SK-N-SH (cell line): ENCODE data around the gene DGKH. TPM values are rescaled to one million over a fixed set of nuclear protein-coding genes. Genes with fewer than 3 reads are reported as not detected.

Experiments used
- CTCF ChIA-PET: fragments of 300-600, 350-600 bp; formaldehyde crosslinking; extraction: SDS; loops from one replicate; lab custom pipeline; 2021; lab: Yijun Ruan, JAX
- POLR2A ChIA-PET: fragments of 350-600 bp; sonication (Branson Sonifier 250); formaldehyde crosslinking; extraction: SDS; loops from one replicate; lab custom pipeline; 2020; ENCODE audit warnings: antibody characterized with exemption, inconsistent platforms; lab: Yijun Ruan, JAX
- DNase-seq: peaks from one replicate; pipeline ENCODE4 v3.0.0; 2012
- H2AFZ ChIP-seq: fragments of 200-600 bp; sonication (generic); 2 replicates; pipeline ENCODE4 v1.8.1; 2016; ENCODE audit warnings: antibody characterized with exemption, mild to moderate bottlenecking, low read depth
- H3F3A ChIP-seq: fragments of 200-600 bp; sonication (generic); replicated peaks from 2 replicates; pipeline ENCODE3; 2016; ENCODE audit warnings: antibody characterized with exemption, mild to moderate bottlenecking; ENCODE audit not compliant: insufficient read depth
- H3K27ac ChIP-seq, 2 experiments: fragments of 200-500 bp in 1 of 2; fragments of 200-600 bp in 1 of 2; sonication (Bioruptor generic) in 1 of 2; sonication (generic), shearing (Covaris generic) in 1 of 2; 2 replicates each; pipeline versions ENCODE4 v1.5.1 to v1.6.1; 2014 to 2016; ENCODE audit warnings: low read depth in 2 of 2, inconsistent platforms in 1 of 2, low read length in 1 of 2, mild to moderate bottlenecking in 1 of 2, mixed read lengths in 1 of 2
- H3K27me3 ChIP-seq: fragments of 200-600 bp; sonication (generic), shearing (Covaris generic); 2 replicates; pipeline ENCODE4 v1.6.1; 2016; ENCODE audit warnings: mixed run types; ENCODE audit not compliant: insufficient read depth
- H3K36me3 ChIP-seq, 2 experiments: fragments of 200-500 bp in 1 of 2; fragments of 200-600 bp in 1 of 2; sonication (Bioruptor generic) in 1 of 2; sonication (generic) in 1 of 2; replicated peaks in 1 of 2; 2 replicates each; pipeline versions ENCODE3 to v1.5.1; 2014 to 2016; ENCODE audit warnings: low read length in 1 of 2, mild to moderate bottlenecking in 1 of 2; ENCODE audit not compliant: insufficient read depth in 2 of 2, control insufficient read depth in 1 of 2
- H3K4me1 ChIP-seq, 2 experiments: fragments of 200-500 bp in 1 of 2; fragments of 200-600 bp in 1 of 2; sonication (Bioruptor generic) in 1 of 2; sonication (generic), shearing (Covaris generic) in 1 of 2; 2 replicates each; pipeline versions ENCODE4 v1.5.1 to v1.6.1; 2014 to 2016; ENCODE audit warnings: low read depth in 1 of 2, low read length in 1 of 2, mixed run types in 1 of 2; ENCODE audit not compliant: insufficient read depth in 2 of 2, control insufficient read depth in 1 of 2
- H3K4me2 ChIP-seq: fragments of 200-600 bp; sonication (generic), shearing (Covaris generic); 2 replicates; pipeline ENCODE4 v1.6.1; 2017; ENCODE audit warnings: mixed run types
- H3K4me3 ChIP-seq, 2 experiments: fragments of 200-500 bp in 1 of 2; fragments of 200-600 bp in 1 of 2; sonication (Bioruptor generic) in 1 of 2; sonication (generic), shearing (Covaris generic) in 1 of 2; 2 replicates each; pipeline versions ENCODE4 v1.5.1 to v1.8.1; 2014 to 2016; ENCODE audit warnings: low read depth in 2 of 2, inconsistent platforms in 1 of 2, low read length in 1 of 2, mild to moderate bottlenecking in 1 of 2, mixed read lengths in 1 of 2, moderate library complexity in 1 of 2
- H3K79me2 ChIP-seq: fragments of 200-600 bp; sonication (generic); 2 replicates; pipeline ENCODE4 v1.8.1; 2017; ENCODE audit warnings: mild to moderate bottlenecking; ENCODE audit not compliant: insufficient read depth
- H3K9ac ChIP-seq: fragments of 200-600 bp; sonication (generic); 2 replicates; pipeline ENCODE4 v1.6.1; 2017; ENCODE audit warnings: mixed run types
- H3K9me2 ChIP-seq: fragments of 200-600 bp; sonication (generic); 2 replicates; pipeline ENCODE4 v1.6.1; 2017; ENCODE audit warnings: mixed run types
- H3K9me3 ChIP-seq: fragments of 200-600 bp; sonication (generic); 2 replicates; pipeline ENCODE4 v1.6.1; 2017; ENCODE audit warnings: mixed run types, mild to moderate bottlenecking, moderate library complexity
- H4K20me1 ChIP-seq: fragments of 200-600 bp; sonication (generic); 2 replicates; pipeline ENCODE4 v1.6.1; 2017; ENCODE audit warnings: mild to moderate bottlenecking, mixed run types; ENCODE audit not compliant: insufficient read depth
- CHD2 ChIP-seq: fragments of 150-350 bp; IDR thresholded peaks from 2 replicates; pipeline ENCODE4 v1.6.1; 2018; ENCODE audit warnings: low read length; ENCODE audit not compliant: partially characterized antibody
- FOXM1 ChIP-seq: IDR thresholded peaks from 2 replicates; pipeline ENCODE4 v1.4.0; 2012; ENCODE audit warnings: low read depth, mild to moderate bottlenecking
- GABPA ChIP-seq: IDR thresholded peaks from 2 replicates; pipeline ENCODE4 v1.4.0; 2012; ENCODE audit warnings: low read depth, mild to moderate bottlenecking
- GATA2 ChIP-seq: sonication (generic); formaldehyde crosslinking; IDR thresholded peaks from 2 replicates; pipeline ENCODE4 v1.5.0; 2020; ENCODE audit warnings: mild to moderate bottlenecking, missing genetic modification reagents
- JUND ChIP-seq: IDR thresholded peaks from 2 replicates; pipeline ENCODE4 v1.4.0; 2012
- MXI1 ChIP-seq: IDR thresholded peaks from 2 replicates; pipeline ENCODE4 v1.6.1; 2012; ENCODE audit warnings: mild to moderate bottlenecking, low read depth, low read length, improper control_type of control experiment
- NRF1 ChIP-seq: IDR thresholded peaks from 2 replicates; pipeline ENCODE4 v1.6.1; 2012; ENCODE audit warnings: low read depth, mild to moderate bottlenecking, low read length
- POLR2AphosphoS5 ChIP-seq: IDR thresholded peaks from 2 replicates; pipeline ENCODE4 v1.6.1; 2012; ENCODE audit warnings: low read depth, low read length
- RAD21 ChIP-seq: IDR thresholded peaks from 2 replicates; pipeline ENCODE4 v1.6.1; 2012; ENCODE audit warnings: mild to moderate bottlenecking, low read length
- RCOR1 ChIP-seq: fragments of 150-350 bp; IDR thresholded peaks from 2 replicates; pipeline ENCODE4 v1.6.1; 2017; ENCODE audit warnings: antibody characterized with exemption, low read length
- RFX5 ChIP-seq: IDR thresholded peaks from 2 replicates; pipeline ENCODE4 v1.6.1; 2012; ENCODE audit warnings: mild to moderate bottlenecking, improper control_type of control experiment, low read length
- SIN3A ChIP-seq: IDR thresholded peaks from 2 replicates; pipeline ENCODE4 v1.6.1; 2012; ENCODE audit warnings: low read depth, mild to moderate bottlenecking, low read length, moderate library complexity, borderline replicate concordance
- SMC3 ChIP-seq: IDR thresholded peaks from 2 replicates; pipeline ENCODE4 v1.6.1; 2012; ENCODE audit warnings: low read depth, low read length, improper control_type of control experiment
- TAF1 ChIP-seq: IDR thresholded peaks from 2 replicates; pipeline ENCODE4 v1.6.1; 2012; ENCODE audit warnings: low read depth, mild to moderate bottlenecking, low read length, moderate library complexity, borderline replicate concordance
- TCF12 ChIP-seq: IDR thresholded peaks from 2 replicates; pipeline ENCODE4 v1.4.0; 2012
- USF2 ChIP-seq: fragments of 150-350 bp; IDR thresholded peaks from 2 replicates; pipeline ENCODE4 v1.6.1; 2017; ENCODE audit warnings: antibody characterized with exemption, low read length, low read depth, borderline replicate concordance
- YY1 ChIP-seq: IDR thresholded peaks from 2 replicates; pipeline ENCODE4 v1.4.0; 2012; ENCODE audit warnings: low read depth, mild to moderate bottlenecking
- WGBS: methylation state at CpG from one replicate; pipeline ENCODE4 v1.1.6; 2017; ENCODE audit warnings: low lambda C conversion rate; 5-methylcytosine and 5-hydroxymethylcytosine counted together
- polyA plus RNA-seq, 3 experiments: library from polyadenylated mRNA; depleted of rRNA; stranded (reverse); fragments of >200 nt; gene quantifications; 2 replicates each; pipeline ENCODE4 v1.2.3, GENCODE V29; 2012
- TF ChIP-seq, protein P1 (sequence below): IDR thresholded peaks from 2 replicates; pipeline ENCODE4 v1.4.0; 2012; ENCODE audit warnings: low read depth, borderline replicate concordance
- TF ChIP-seq, protein P2 (sequence below): IDR thresholded peaks from 2 replicates; pipeline ENCODE4; 2012
- TF ChIP-seq, protein P3 (sequence below): fragments of 150-350 bp; IDR thresholded peaks from 2 replicates; pipeline ENCODE4 v1.6.1; 2016; ENCODE audit warnings: mild to moderate bottlenecking, low read depth, low read length
- TF ChIP-seq, protein P4 (sequence below): fragments of 200-600 bp; sonication (generic); IDR thresholded peaks from 2 replicates; pipeline ENCODE4 v1.6.1; 2017; ENCODE audit warnings: antibody characterized with exemption, mild to moderate bottlenecking, moderate library complexity

DGKH gene
- polyA plus RNA-seq, 1 of the 3 experiments (the other 2 are of a cell fraction): 2.5 TPM

DNA sequence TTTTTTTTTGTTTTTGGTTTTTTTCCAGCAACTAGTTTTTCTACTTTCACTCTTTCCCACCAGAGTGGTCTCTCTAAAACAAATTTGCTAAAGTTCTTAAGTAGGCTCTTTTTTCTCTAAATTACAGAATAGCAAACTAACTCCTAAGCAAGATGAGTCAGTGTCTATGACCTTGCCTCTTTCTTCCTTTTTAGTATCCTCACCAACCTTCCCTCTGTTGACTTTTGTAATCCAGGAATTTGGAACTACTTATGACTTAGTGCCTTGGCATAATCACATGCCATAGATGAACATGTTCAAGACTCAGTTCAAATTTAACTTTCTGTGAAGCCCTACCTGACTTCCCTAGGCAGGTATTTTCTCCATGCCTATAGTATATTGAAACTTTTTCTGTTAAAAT is 191.2 kb downstream of the DGKH start:
- TF ChIP-seq MXI1 (no peak), GABPA (no peak), RAD21 (no peak), NRF1 (no peak), GATA2 (CRISPR knock-in tag) (no peak), JUND (no peak), POLR2AphosphoS5 (no peak), SMC3 (no peak), TAF1 (no peak), TCF12 (no peak), FOXM1 (no peak), CHD2 (no peak), YY1 (no peak), SIN3A (no peak)
- TF ChIP-seq, protein P1, sequence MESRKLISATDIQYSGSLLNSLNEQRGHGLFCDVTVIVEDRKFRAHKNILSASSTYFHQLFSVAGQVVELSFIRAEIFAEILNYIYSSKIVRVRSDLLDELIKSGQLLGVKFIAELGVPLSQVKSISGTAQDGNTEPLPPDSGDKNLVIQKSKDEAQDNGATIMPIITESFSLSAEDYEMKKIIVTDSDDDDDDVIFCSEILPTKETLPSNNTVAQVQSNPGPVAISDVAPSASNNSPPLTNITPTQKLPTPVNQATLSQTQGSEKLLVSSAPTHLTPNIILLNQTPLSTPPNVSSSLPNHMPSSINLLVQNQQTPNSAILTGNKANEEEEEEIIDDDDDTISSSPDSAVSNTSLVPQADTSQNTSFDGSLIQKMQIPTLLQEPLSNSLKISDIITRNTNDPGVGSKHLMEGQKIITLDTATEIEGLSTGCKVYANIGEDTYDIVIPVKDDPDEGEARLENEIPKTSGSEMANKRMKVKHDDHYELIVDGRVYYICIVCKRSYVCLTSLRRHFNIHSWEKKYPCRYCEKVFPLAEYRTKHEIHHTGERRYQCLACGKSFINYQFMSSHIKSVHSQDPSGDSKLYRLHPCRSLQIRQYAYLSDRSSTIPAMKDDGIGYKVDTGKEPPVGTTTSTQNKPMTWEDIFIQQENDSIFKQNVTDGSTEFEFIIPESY: no peak
- TF ChIP-seq, protein P2, sequence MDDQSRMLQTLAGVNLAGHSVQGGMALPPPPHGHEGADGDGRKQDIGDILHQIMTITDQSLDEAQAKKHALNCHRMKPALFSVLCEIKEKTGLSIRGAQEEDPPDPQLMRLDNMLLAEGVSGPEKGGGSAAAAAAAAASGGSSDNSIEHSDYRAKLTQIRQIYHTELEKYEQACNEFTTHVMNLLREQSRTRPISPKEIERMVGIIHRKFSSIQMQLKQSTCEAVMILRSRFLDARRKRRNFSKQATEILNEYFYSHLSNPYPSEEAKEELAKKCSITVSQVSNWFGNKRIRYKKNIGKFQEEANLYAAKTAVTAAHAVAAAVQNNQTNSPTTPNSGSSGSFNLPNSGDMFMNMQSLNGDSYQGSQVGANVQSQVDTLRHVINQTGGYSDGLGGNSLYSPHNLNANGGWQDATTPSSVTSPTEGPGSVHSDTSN: no peak
- TF ChIP-seq, protein P3, sequence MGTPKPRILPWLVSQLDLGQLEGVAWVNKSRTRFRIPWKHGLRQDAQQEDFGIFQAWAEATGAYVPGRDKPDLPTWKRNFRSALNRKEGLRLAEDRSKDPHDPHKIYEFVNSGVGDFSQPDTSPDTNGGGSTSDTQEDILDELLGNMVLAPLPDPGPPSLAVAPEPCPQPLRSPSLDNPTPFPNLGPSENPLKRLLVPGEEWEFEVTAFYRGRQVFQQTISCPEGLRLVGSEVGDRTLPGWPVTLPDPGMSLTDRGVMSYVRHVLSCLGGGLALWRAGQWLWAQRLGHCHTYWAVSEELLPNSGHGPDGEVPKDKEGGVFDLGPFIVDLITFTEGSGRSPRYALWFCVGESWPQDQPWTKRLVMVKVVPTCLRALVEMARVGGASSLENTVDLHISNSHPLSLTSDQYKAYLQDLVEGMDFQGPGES: no peak
- Histone ChIP-seq H3K9me2 (no peaks in the 10 kb centered on the region), H4K20me1 (no peaks in the 10 kb centered on the region), H3K9me3 (no peaks in the 10 kb centered on the region), H3F3A (peaks cover 6% of the 10 kb centered on the region), H3K27me3 (no peaks in the 10 kb centered on the region), H2AFZ (no peak overlapping the region), H3K9ac (no peak overlapping the region), H3K36me3 (peaks cover 2 to 6% of the 10 kb centered on the region in 2 experiments), H3K4me1 (peaks cover 0 to 4% of the 10 kb centered on the region in 2 experiments; a peak in 2 of 4 replicates), H3K27ac (0 out of 4 replicates have a peak overlapping the region, but pooled peaks of 1 of the 2 experiments have one; percentile 32), H3K79me2 (no peaks in the 10 kb centered on the region), H3K4me2 (no peak overlapping the region), H3K4me3 (no peak overlapping the region)
- no peak for DNase-seq
- POLR2A ChIA-PET: no interaction called here
- CTCF ChIA-PET: no interaction called here

DNA sequence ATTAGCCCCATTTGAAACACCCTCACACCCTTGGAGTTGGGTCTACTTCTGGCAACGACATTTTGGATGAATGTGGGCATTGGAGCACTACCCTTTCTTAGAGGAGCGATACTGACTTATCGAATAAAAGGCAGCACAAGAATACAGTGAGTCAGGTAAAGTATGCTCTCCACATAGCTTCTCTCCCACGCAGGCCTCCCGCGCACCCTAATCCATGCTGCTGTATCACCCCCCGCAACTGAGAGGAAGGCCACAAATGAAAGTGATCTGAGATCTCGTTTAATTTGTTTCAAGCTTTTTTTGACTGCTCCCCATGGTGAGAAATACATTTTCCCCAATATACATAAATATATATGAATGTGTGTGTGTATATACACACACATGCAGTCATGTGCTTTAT is 198.1 kb downstream of the DGKH start:
- CTCF ChIA-PET: no interaction called here
- Histone ChIP-seq H4K20me1 (no peaks in the 10 kb centered on the region), H3K27ac (no peak overlapping the region), H3K4me3 (no peak overlapping the region), H3K36me3 (no peaks in the 10 kb centered on the region), H3K9me2 (no peaks in the 10 kb centered on the region), H3K4me1 (no peaks in the 10 kb centered on the region), H3K79me2 (no peaks in the 10 kb centered on the region), H2AFZ (no peak overlapping the region), H3F3A (no peaks in the 10 kb centered on the region), H3K9ac (no peak overlapping the region), H3K9me3 (no peaks in the 10 kb centered on the region), H3K27me3 (no peaks in the 10 kb centered on the region), H3K4me2 (no peak overlapping the region)
- POLR2A ChIA-PET: no interaction called here
- WGBS: 92% methylated on average over 8 of the region's 8 CpGs
- no peak for DNase-seq
- no peak for TF ChIP-seq RCOR1
- TF ChIP-seq, protein P4, sequence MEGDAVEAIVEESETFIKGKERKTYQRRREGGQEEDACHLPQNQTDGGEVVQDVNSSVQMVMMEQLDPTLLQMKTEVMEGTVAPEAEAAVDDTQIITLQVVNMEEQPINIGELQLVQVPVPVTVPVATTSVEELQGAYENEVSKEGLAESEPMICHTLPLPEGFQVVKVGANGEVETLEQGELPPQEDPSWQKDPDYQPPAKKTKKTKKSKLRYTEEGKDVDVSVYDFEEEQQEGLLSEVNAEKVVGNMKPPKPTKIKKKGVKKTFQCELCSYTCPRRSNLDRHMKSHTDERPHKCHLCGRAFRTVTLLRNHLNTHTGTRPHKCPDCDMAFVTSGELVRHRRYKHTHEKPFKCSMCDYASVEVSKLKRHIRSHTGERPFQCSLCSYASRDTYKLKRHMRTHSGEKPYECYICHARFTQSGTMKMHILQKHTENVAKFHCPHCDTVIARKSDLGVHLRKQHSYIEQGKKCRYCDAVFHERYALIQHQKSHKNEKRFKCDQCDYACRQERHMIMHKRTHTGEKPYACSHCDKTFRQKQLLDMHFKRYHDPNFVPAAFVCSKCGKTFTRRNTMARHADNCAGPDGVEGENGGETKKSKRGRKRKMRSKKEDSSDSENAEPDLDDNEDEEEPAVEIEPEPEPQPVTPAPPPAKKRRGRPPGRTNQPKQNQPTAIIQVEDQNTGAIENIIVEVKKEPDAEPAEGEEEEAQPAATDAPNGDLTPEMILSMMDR: no peak
- TF ChIP-seq USF2: no peak
- TF ChIP-seq, protein P2: no peak
- TF ChIP-seq RFX5: no peak
- TF ChIP-seq POLR2AphosphoS5: no peak
